ENCODE results near the gene ALDH1L1.

ALDH1L1 gene

DNA sequence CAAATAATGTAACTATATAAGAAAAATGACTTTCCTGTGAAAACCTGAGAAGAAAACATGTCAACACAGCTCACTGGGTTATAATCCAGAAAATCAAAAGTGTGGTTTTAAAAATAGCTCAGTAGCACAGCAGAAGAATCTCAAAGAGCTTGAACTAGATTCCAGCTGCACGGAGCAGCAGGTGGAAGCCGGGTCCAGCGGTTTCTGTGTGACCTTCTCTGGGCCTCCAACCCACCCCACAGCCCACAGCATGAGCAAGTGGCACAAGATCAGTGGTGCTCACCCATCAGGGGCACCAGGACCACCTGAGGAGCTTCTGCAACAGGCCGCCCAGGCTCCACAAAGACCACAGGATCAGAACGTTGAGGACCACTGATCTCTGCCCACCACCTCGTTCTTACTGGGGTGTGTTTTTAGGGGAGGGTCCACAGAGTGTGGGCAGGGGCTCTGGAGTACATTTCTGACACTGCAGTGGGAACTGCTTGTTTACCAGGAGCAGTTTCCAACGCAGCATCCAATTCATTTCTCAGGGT is 119.7 kb downstream of the ALDH1L1 start:
- H3K4me1 Mint-ChIP-seq = peaks cover 17% of the 10 kb centered on the region
- H3K27me3 Mint-ChIP-seq = no peaks in the 10 kb centered on the region
- no peak overlapping the region for H3K27ac Mint-ChIP-seq
- no peaks in the 10 kb centered on the region for H3K9me3 Mint-ChIP-seq
- no peak overlapping the region for H3K4me3 Mint-ChIP-seq
- peaks cover 2% of the 10 kb centered on the region for H3K36me3 Mint-ChIP-seq

DNA sequence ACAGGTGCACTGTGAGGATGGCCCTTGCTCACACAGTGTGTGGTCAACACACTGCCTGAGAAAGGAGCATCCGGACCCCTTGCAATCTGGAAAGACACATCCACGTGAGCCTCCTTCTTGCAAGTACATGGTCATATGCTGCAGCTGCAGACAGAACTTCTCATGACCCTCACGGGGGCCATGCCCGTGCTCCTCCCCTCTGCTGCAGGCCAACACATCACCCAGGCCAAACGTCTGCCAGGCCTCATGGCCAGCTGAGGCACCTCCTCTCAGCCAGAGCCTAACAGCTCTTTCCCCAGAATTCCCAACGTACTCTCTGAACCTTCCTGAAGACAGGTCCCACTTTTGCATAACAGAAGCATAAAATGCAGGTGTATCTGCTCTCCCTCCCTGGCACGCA is 121.7 kb downstream of the ALDH1L1 start:
- Mint-ChIP-seq H3K27ac (no peak overlapping the region), H3K36me3 (peaks cover 2% of the 10 kb centered on the region), H3K4me3 (no peak overlapping the region), H3K27me3 (no peaks in the 10 kb centered on the region), H3K9me3 (no peaks in the 10 kb centered on the region), H3K4me1 (peaks cover 18% of the 10 kb centered on the region)

DNA sequence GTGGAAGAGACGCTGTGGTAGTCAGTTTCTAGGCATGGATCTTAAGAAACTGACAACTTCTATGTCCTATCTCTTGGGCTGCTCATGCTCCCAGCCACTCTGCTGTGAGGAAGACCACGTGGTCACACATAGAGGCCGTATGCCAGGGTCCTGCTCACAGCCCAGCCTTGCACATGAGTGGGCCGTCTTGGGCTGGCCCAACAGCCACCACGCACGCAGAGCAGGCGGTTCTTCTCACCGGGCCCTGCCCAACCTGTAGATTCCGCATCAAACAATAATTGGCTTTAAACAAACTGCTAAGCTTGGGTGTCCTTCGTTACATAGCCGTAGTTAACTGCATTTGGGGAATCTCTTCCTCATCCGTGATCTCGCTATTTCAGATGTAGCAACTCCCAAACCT is 122.5 kb downstream of the ALDH1L1 start:
- Mint-ChIP-seq H3K9me3 (no peaks in the 10 kb centered on the region), H3K4me1 (peaks cover 19% of the 10 kb centered on the region), H3K27me3 (no peaks in the 10 kb centered on the region), H3K4me3 (no peak overlapping the region), H3K27ac (no peak overlapping the region), H3K36me3 (peaks cover 2% of the 10 kb centered on the region)

DNA sequence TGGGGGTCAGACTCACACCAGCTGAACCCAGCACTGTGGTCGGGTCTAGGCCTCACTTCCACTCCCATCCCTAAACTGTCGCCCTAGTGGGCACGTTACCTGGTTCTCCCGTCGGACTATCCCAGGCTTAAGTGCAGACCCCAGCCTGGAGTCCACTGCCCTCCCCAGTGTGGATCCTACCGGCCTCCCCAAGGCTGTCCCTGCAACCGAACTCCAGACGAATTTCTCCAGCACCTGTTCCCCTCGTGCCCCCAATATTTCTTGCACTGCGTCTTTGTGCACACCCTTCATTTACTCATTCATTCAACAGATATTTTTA is 122.9 kb downstream of the ALDH1L1 start:
- no peak overlapping the region for H3K4me3 Mint-ChIP-seq
- H3K9me3 Mint-ChIP-seq = no peaks in the 10 kb centered on the region
- peaks cover 23% of the 10 kb centered on the region for H3K4me1 Mint-ChIP-seq
- no peaks in the 10 kb centered on the region for H3K27me3 Mint-ChIP-seq
- H3K27ac Mint-ChIP-seq = no peak overlapping the region
- H3K36me3 Mint-ChIP-seq = peaks cover 2% of the 10 kb centered on the region

DNA sequence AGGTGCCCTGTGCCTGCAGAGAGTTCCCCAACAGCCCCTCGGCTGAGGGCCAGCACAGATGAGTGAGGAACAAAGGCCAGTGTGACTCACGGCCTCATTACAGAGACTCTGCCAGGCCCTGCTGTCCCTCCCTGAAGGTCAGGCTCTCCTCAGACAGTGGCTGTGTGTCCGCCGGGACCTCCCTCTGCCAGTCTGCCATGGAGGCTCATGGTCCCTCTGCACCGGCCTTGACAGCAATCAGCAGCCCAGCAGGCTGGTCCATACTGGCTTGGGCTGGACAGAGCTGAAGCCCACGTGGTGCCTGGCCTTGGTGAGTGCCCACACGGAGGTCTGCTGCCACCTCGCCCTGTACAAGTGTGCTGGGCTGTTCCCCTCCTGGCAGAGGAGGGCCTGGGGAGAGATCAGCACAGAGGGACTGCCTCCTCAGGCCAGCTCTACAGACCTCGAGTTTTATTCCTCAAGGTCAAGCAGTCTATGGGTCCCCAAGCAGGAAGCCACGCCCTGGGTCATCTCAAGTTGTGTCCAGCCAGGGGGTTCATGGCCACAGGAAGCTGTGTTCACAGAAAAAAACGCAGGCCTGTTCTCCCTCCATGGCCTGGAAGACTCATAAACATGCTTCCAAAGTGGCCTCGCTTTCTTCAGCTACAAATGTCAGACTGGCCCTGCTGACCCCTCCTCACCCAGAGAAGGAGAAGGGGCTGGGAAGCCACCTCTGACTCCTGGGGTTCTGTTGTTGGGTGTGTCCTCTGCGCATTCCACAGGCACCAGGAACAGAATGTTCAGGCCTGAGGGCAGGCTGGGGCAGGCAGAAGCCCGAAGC is 123.5 kb downstream of the ALDH1L1 start:
- H3K27me3 Mint-ChIP-seq = no peaks in the 10 kb centered on the region
- no peak overlapping the region for H3K27ac Mint-ChIP-seq
- H3K36me3 Mint-ChIP-seq = peaks cover 2% of the 10 kb centered on the region
- H3K4me3 Mint-ChIP-seq = no peak overlapping the region
- peaks cover 24% of the 10 kb centered on the region for H3K4me1 Mint-ChIP-seq
- no peaks in the 10 kb centered on the region for H3K9me3 Mint-ChIP-seq

DNA sequence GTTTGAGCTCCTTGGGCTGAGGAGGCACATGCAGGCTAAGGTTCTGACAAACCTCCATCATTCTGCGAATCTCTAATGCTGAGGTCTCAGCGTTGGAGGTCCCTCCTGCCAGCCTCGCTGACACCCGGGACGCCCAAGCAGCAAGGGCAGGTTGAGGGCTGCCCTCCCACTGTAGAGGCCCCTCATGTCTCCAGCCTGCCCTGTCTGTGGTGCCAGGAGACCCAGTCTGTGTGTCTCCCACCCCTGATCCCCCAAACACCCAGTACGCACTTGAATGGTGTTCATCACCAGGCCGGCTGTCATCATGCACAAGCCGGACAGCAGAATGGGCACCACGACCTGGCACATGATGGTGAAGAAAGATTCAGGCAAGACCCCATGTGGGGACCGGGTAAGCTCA is 124.3 kb downstream of the ALDH1L1 start:
- Mint-ChIP-seq H3K9me3 (no peaks in the 10 kb centered on the region), H3K27ac (no peak overlapping the region), H3K36me3 (peaks cover 2% of the 10 kb centered on the region)

DNA sequence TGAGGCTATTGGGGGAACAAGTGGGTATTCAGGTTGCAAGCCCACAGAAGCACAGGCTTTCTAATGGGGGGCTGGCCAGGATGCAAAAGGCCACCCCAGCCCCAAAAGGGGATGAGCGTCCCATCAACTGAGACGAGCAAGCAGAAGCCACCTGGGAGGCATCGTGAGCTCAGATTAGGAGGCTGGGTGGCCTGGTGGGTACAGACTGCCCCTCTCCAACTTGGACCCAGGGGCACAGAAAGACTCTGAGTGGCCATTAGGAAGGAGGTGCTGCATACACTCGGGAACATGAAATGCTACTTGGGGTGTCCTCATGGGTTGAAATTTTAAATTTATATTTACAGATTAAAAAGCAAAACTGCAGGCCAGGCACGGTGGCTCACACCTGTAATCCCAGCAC is 125.5 kb downstream of the ALDH1L1 start:
- Mint-ChIP-seq H3K27me3 (no peaks in the 10 kb centered on the region), H3K36me3 (peaks cover 2% of the 10 kb centered on the region), H3K4me1 (peaks cover 24% of the 10 kb centered on the region), H3K27ac (no peak overlapping the region), H3K4me3 (no peak overlapping the region), H3K9me3 (no peaks in the 10 kb centered on the region)

More for the DNA sequence above, 124.3 kb downstream of the ALDH1L1 start:
- Mint-ChIP-seq H3K27me3 (no peaks in the 10 kb centered on the region), H3K4me3 (no peak overlapping the region), H3K4me1 (peaks cover 24% of the 10 kb centered on the region)

DNA sequence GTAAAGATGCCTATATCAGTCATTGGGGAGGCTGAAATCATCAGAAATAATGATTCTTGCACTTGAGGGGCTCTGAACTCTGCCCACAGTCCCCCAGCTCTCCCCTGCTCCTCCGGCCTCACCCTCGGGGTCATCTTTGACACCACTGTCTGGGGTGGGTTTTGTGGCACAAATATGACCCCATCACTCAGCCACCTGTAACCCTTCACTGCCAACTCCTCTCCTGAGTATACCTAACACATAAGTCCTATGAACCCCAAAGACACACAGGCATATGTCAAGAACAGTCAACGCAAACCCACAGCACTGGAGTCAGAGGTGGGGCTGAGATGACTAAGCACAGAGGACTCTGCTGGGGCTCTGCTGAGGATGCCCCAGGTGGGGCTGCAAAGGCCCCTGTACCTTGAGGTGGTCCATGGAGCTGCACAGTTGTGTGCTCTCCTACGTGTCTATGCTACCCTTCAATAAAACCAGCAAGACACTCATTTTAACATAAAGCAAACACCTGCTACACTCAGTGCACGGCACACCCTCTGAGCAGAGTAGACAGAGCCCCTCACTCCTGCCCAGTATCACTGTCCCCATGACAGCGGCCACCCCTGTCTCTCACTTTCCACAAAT is 126.3 kb downstream of the ALDH1L1 start:
- no peaks in the 10 kb centered on the region for H3K27me3 Mint-ChIP-seq
- peaks cover 24% of the 10 kb centered on the region for H3K4me1 Mint-ChIP-seq
- H3K36me3 Mint-ChIP-seq = peaks cover 2% of the 10 kb centered on the region
- H3K4me3 Mint-ChIP-seq = no peak overlapping the region
- H3K9me3 Mint-ChIP-seq = no peaks in the 10 kb centered on the region
- no peak overlapping the region for H3K27ac Mint-ChIP-seq
